Activated CD8-positive, alpha-beta T cell treated with anti-CD3 and anti-CD28 coated beads for 36 hours (primary cell): Measurements from ENCODE around the gene MYH7B. TPM values are rescaled to one million over a fixed set of nuclear protein-coding genes. Genes with fewer than 3 reads are reported as not detected.
A peak's percentile ranks its signal among the peaks of the same experiment; 100 is the strongest.

ENCODE experiments used
- ATAC-seq: fragments of 200-7000 bp; cut with Tn5 transposase; one replicate; pipeline ENCODE4 v1.10.0; 2021; ENCODE audit warnings: mild to moderate bottlenecking, moderate library complexity
- CTCF ChIA-PET: fragments of 350-600 bp; sonication (Branson Sonifier 250); formaldehyde crosslinking; loops from one replicate; lab custom pipeline; 2021; ENCODE audit warnings: antibody characterized with exemption; lab: Charles Lee
- POLR2A ChIA-PET: fragments of 350-600 bp; sonication (Branson Sonifier 250); formaldehyde crosslinking; loops from one replicate; lab custom pipeline; 2021; ENCODE audit warnings: antibody characterized with exemption; lab: Charles Lee
- DNase-seq: peaks from one replicate; pipeline ENCODE4 v3.0.0-alpha.2; 2020
- H3K27ac Mint-ChIP-seq: one replicate; pipeline ENCODE4 v1.8.0; 2021; ENCODE audit warnings: mild to moderate bottlenecking, mixed read lengths
- H3K27me3 Mint-ChIP-seq: one replicate; pipeline ENCODE4 v1.8.0; 2021; ENCODE audit warnings: mixed read lengths
- H3K36me3 Mint-ChIP-seq: one replicate; pipeline ENCODE4 v1.8.0; 2021; ENCODE audit warnings: low read depth, mixed read lengths
- H3K4me1 Mint-ChIP-seq: one replicate; pipeline ENCODE4 v1.8.0; 2021; ENCODE audit warnings: low read depth, mixed read lengths
- H3K4me3 Mint-ChIP-seq: one replicate; pipeline ENCODE4 v1.8.0; 2021; ENCODE audit warnings: mild to moderate bottlenecking, moderate library complexity, mixed read lengths
- H3K9me3 Mint-ChIP-seq: one replicate; pipeline ENCODE4 v1.8.0; 2021; ENCODE audit warnings: mixed read lengths
- CTCF ChIP-seq: fragments of 200-600 bp; IDR thresholded peaks from one replicate; pipeline ENCODE4 v1.8.0; 2022; ENCODE audit warnings: antibody characterized with exemption, mild to moderate bottlenecking
- intact Hi-C: fragments of 100-400 bp; cut with micrococcal nuclease; formaldehyde crosslinking; loops from one replicate; pipeline ENCODE4 v1.10.0; 2022
- total RNA-seq, 2 experiments: library from RNA; stranded (reverse); gene quantifications; one replicate each; pipeline ENCODE4 v1.2.3, GENCODE V29; 2021

Gene MYH7B
- under 1 TPM; 0.22 to 0.38 TPM for total RNA-seq

- ATAC-seq (peak; percentile 94), DNase-seq (peak; percentile 99)
- Mint-ChIP-seq H3K27ac (peak within 1 kb of the TSS; percentile 97), H3K9me3 (no peaks in the 10 kb centered on the region), H3K4me1 (peaks cover 26% of the 10 kb centered on the region), H3K36me3 (peaks cover 4% of the 10 kb centered on the region), H3K27me3 (no peaks in the 10 kb centered on the region), H3K4me3 (peak within 1 kb of the TSS; percentile 99)
- POLR2A ChIA-PET = interaction anchor here (1.0 to 2.5 kb wide), 6 partner anchors 14 to 109 kb away, joined by 3 to 8 read pairs (median 4); partner anchors contain the start of gene ACSS2
- CTCF ChIA-PET = interaction anchor here (0.9 to 6.5 kb wide), 11 partner anchors 9 to 141 kb away, joined by 3 to 94 read pairs (median 3); partner anchors contain the start of genes ACSS2 and GGT7
- TF ChIP-seq CTCF = peak; percentile 45
- intact Hi-C loops = loop anchor here (5.0 kb wide), 1 partner anchor 123 kb away; no protein-coding TSS in a partner anchor
Measured at GRCh38 chr20:34955231-34956040, at the start of gene MYH7B, which contains the start of gene GSS. MYH7B (plus strand) TSS chr20:34955868; CDS start chr20:34978006, 22,138 bp downstream. GSS (minus strand) TSS chr20:34955806; CDS start chr20:34951852, 3,954 bp downstream.

- peak overlapping the region; percentile 28 for H3K27ac Mint-ChIP-seq
- H3K4me1 Mint-ChIP-seq = peaks cover 12% of the 10 kb centered on the region
- ATAC-seq (no peak), DNase-seq (no peak)
- no peak for TF ChIP-seq CTCF
- intact Hi-C loops = no loop called here
- no peaks in the 10 kb centered on the region for H3K9me3 Mint-ChIP-seq
- H3K27me3 Mint-ChIP-seq = no peaks in the 10 kb centered on the region
- H3K4me3 Mint-ChIP-seq = no peak overlapping the region
- CTCF ChIA-PET = no interaction called here
- POLR2A ChIA-PET = no interaction called here
- no peaks in the 10 kb centered on the region for H3K36me3 Mint-ChIP-seq
Measured at GRCh38 chr20:34907616-34908469, 47.8 kb upstream of the MYH7B start.

GRCh38 chr20:34915131-34915530 is 40.5 kb upstream of the MYH7B start:
- H3K27ac Mint-ChIP-seq = no peak overlapping the region
- no peak for DNase-seq
- CTCF ChIA-PET = no interaction called here
- H3K4me3 Mint-ChIP-seq = no peak overlapping the region
- H3K27me3 Mint-ChIP-seq = no peaks in the 10 kb centered on the region
- H3K36me3 Mint-ChIP-seq = peaks cover 1% of the 10 kb centered on the region
- POLR2A ChIA-PET = no interaction called here
- no peaks in the 10 kb centered on the region for H3K9me3 Mint-ChIP-seq
- no peak for ATAC-seq
- intact Hi-C loops = no loop called here
- TF ChIP-seq CTCF = no peak
- peaks cover 12% of the 10 kb centered on the region for H3K4me1 Mint-ChIP-seq

- ChIA-PET POLR2A (interaction anchor here (1.5 kb wide), 1 partner anchor 30 kb away, joined by 3 read pairs; no protein-coding TSS in a partner anchor), CTCF (no interaction called here)
- H3K27ac Mint-ChIP-seq = no peak overlapping the region
- no peaks in the 10 kb centered on the region for H3K27me3 Mint-ChIP-seq
- H3K9me3 Mint-ChIP-seq = no peaks in the 10 kb centered on the region
- no peak for TF ChIP-seq CTCF
- no peak overlapping the region for H3K4me3 Mint-ChIP-seq
- H3K4me1 Mint-ChIP-seq = peaks cover 13% of the 10 kb centered on the region
- intact Hi-C loops = no loop called here
- H3K36me3 Mint-ChIP-seq = peaks cover 2% of the 10 kb centered on the region
- ATAC-seq (no peak), DNase-seq (no peak)
Measured at GRCh38 chr20:34915749-34916455, 39.8 kb upstream of the MYH7B start.
